HG03066 (cell line): ENCODE measurements around the gene DPF3.

Experiments
- ATAC-seq: cut with Tn5 transposase; IDR thresholded peaks from one replicate; pipeline ENCODE4 v1.9.1; 2021; ENCODE audit warnings: low read depth; ENCODE audit not compliant: unreplicated experiment

DPF3 gene

DNA sequence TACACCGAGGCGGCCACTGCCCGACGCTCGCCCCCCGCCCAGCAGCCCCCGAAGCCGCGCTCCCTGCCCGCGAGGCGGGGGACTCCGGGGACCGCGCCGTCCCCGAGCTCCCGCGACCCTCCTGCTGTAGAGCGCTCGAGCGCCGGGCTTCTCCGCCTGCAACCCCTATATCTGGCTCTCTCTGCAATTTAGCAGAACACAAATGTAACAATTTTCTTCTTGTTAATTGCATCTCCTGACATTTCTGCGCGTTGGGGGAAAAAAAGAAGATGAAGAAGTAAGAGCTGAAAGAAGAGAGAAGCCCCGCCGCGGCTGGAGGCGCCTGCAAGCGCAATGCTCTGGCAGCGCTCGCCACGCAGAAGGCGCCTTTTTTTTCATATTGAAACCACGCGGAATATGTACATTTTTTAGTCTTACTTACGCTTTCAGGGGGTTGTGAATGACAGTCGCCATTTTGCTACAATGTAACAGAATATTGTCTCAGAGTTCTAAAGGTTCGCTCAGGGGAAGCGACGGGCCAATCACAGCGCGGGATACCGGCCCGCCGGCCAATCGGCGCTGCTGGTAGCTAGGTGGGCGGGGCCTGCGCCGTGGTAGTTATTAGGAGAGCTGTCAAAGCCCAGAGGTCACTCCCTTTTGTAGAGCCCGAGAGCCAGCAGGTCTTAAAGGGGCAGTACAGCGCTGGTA lies at the start of gene DPF3:
DPF3 (minus strand) TSS at position 466 of the 687 bp plus-strand sequence; CDS start at position 453, 13 bp downstream.
- peak; percentile 91 for ATAC-seq

DNA sequence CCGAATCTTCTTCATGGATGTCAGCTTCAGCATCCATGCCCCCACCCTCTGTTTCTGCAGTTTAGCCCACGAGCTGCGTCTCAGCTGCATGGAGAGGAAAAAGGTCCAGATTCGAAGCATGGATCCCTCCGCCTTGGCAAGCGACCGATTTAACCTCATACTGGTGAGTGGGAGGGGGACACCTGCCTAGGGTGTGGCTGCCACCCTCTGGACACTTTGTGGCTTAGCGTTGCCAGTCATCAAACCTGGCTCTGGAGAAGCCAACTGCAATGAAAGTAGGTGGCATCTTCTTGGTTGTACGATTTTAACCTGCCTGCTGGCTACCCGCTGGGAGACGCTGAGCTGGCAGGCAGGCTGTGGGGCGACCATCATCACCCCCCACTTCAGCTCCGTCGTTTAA lies 49.0 kb upstream of the DPF3 start:
- ATAC-seq: no peak

DNA sequence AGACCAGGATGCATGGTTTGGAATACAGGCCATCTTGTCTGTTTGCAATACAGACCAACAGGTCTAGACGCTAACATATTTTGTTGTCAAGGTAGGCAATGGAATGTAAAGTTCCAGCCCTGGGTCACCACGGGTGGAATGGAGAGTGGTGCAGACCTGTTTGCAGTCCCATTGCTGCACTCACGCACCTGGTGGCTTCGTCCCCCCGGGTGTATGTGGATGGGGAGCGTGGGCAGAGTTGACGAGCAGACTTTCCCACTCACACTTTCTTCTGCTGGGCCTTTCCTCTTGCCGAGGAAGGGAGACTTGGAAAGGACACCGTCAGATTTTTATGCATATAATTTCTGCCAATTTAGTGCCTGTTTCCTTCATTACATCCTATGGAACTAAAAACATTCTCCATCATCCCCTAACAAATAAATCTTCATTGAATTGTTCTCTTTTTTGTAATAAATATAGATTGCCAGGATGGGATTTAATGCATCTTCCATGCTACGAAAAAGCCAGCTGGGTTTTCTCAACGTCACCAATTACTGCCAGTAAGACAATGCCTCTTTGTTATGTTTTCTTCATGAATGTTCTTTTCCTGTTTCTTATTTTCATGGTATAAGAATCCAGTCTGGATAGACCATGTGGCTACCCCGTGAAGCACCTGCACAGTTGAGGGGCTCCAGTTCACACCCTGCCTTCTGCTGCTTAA lies 47.5 kb upstream of the DPF3 start:
- no peak for ATAC-seq

- no peak for ATAC-seq
These were observed 45.7 kb upstream of the DPF3 start for GRCh38 chr14:72939630-72940029.

DNA sequence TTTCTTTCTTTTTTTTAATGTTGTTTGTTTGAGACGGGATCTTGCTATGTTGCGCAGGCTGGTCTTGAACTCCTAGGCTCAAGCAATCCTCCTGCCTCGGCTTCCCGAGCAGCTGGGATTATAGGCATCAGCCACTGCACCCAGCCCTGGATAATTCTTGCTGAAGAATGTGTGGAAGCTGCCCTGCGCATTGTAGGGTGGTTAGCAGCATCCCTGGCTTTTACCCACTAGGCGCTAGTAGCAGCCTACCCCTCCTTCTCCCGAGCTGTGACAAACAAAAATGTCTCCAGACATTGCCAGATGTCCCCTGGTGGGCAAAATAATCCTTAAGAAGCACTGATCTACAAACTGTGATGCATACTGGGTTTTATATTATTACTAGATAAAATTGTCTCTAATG lies 39.0 kb upstream of the DPF3 start:
- no peak for ATAC-seq

DNA sequence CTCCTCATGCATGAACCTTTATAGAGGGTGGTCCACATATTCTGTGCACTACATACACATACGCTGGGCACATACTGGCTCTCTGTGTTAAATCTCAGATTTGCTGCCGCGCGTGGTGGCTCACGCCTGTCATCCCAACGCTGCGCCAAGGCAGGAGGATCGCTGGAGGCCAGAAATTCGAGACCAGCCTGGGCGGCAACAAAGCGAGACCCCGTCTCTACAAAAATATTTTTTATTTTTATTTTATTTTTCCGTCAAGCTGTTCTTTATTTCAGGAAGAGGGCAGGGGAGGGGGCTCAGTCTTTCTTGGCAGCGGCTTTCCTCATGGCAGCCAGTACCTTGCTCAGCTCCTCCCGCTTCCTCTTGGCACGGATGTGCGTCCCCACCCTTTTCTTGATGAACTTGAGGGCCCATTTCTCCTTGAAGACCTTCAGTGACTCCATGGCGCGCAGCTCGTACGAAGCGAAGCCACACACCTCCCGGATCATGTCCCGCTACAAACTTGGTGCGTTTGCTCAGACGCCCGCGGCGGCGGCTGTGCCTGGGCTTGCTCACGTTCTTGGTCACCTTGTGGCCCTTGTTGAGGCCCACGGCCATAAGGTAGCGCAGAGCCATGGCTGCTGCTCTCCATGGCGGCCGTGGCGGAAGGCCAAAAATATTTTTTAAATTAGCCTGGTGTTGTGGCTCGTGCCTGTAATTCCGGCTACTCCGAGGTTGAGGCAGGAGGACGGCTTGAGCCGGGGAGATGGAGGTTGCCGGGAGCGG lies 35.6 kb upstream of the DPF3 start:
- ATAC-seq: no peak

DNA sequence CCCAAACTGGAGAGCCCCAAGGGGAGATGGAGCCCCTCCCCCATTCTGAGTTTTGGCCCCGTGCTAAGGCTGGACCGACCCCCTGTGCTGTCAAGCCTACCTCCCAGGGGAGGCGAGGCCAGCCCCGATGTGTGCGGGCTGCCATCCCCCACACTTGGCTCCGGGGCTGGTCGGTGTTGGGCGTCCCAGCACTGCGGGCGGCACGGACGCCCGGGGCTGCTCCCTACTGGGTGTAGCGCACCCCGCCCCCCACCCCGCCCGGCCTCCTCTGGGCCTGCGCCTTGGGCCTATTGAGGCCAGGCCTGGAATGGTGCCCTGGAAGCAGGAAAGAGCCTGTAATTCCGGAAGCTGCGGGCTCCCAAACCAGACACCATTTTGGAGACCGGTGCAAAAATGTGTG lies 35.0 kb upstream of the DPF3 start:
- no peak for ATAC-seq

GRCh38 chr14:72926292-72927028 lies 32.6 kb upstream of the DPF3 start, which contains the start of gene DCAF4:
Gene DCAF4, plus strand, starts transcription at chr14:72926464. Its CDS starts 11,515 bp downstream, at chr14:72937979.
- ATAC-seq: peak; percentile 97

GRCh38 chr14:72925815-72926291 lies 32.0 kb upstream of the DPF3 start:
- peak; percentile 19 for ATAC-seq

DNA sequence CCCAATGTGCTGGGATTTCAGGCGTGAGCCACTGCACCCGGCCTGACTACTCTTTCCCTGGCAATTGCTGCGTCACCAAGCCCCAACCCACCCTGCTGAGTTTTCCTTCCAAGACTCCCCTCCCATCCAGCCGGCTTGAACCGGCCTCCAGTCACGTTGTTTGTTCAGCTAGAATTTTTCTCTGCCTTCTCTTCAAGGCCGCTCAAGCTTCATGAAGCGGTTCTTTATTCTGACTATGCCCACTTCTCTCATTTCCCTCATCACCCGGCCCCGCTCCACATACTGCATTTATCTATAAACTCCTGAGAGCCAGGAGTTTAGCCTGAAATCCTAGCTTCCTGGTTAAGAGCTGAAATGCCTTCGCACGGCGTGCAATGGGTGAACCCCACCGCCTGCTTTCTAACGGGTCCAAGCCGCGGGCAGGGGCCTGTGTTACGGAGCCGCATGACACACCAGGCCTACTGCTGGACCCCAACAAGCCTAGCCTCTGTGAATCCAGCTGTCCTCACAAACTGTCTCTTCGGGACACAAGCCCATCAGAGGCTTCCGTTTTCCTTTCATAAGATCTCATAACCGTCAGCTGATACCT lies 31.4 kb upstream of the DPF3 start:
- ATAC-seq: no peak

GRCh38 chr14:72924337-72924736 lies 30.4 kb upstream of the DPF3 start:
- no peak for ATAC-seq

DNA sequence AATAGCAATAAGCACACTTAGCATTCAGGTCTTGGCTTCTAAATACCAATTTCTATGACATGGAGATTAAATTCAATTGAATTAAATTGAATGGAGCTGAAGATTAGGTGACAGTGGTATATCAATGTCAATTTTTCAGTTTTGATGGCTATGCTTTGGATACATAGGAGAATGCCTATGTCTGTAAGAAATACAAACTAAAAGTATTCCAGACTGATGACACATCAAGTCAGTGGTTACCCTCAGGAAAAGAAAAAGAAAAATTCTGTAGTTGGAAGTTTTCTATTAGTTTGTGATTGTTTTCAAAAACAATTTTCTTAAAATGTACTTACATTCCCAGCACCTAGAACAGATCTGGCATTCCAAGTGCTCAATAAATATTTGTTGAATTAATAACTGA lies 27.5 kb upstream of the DPF3 start:
- ATAC-seq: no peak

DNA sequence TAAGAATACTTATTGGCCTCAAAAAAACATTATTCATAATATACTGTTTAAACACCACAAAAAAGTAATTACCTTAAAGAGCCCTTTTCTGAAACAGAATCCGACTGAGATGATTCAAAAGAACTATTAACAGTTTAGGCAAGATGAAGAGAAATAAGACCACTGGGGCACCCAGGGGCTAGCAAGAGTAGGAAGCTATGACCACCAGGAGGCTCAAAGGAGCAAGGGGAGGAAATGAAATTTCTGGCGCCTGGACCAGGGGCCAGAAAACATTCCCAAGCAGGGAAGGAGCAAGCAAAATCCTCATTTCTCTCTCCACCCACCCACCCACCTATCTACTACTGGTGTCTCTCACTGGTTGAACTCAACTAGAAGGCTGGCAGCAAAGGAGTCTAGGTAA lies 26.1 kb upstream of the DPF3 start:
- ATAC-seq: no peak

DNA sequence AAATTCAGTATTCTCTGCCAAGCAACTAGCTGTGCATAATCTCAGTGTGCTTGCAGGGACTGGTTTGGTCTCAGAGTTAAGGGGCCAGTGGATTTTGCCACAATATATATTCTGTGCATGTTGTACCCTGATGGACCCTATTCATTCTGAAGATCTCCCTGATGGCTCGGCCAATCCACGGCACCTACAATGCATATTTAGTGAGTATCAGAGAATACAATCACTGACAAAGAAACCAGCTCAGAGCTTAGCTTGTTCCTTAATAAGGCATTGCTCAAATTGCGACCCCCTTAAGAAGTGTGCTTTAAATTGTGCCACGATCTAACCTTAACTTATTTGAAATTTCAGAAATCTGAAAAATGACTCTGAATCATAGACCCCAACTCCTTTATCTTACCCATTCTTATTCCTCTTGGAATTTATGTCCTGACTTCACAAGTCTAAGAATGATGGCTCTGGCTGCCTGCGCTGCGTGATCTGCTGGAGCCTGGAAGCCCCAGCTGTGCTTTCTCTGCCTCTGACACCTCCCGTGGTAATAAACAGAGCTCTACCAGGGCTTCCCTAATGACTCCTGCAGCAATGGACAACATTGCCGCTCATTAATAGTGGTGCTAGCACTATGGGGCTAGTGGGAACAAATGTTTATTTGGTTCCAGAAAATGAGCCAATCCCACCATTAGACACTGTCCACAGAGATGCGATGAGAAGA lies 23.3 kb upstream of the DPF3 start:
- no peak for ATAC-seq

- ATAC-seq: no peak
These were observed 22.3 kb upstream of the DPF3 start for GRCh38 chr14:72916174-72916573.

DNA sequence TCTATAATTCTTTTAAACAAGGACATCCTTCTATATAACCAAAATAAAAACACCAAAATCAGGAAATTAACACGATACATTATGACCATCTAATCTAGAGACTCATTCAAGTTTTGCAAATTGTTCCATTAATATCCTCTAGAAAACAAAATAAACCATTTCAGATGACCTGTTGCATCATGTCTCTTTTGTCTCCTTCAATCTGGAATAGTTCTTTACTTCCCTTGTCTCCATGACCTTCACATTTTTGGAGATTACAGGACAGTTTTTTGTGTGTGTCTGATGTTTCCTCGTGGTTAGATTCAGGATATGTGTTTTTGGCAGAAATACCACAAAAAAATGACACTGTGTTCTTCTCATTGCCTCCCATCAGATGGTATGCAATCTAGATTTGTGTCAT lies 19.9 kb upstream of the DPF3 start:
- no peak for ATAC-seq

GRCh38 chr14:72909163-72909562 lies 15.3 kb upstream of the DPF3 start:
- ATAC-seq: no peak

GRCh38 chr14:72907886-72908285 lies 14.0 kb upstream of the DPF3 start:
- ATAC-seq: no peak

- ATAC-seq: no peak
These were observed 13.0 kb upstream of the DPF3 start for GRCh38 chr14:72906879-72907278.

- ATAC-seq: no peak
These were observed 12.4 kb upstream of the DPF3 start for GRCh38 chr14:72906316-72906715.
